HAP-1 (cell line): ENCODE data around the gene HSD17B8.

Experiments
- DNase-seq, 2 experiments: peaks; one replicate each; pipeline ENCODE4 v3.0.0-alpha.2; 2016 to 2020; ENCODE audit warnings: low spot score in 2 of 2
- H3K27me3 ChIP-seq: fragments of 250-450 bp; sonication (Bioruptor Pico); 2 replicates; pipeline ENCODE4 v1.5.1; 2020; ENCODE audit warnings: low read depth, mild to moderate bottlenecking, moderate library complexity
- H3K36me3 ChIP-seq: fragments of 250-450 bp; sonication (Bioruptor Pico); replicated peaks from 2 replicates; pipeline ENCODE4 v1.5.1; 2020; ENCODE audit warnings: mild to moderate bottlenecking
- H3K4me1 ChIP-seq: fragments of 250-450 bp; sonication (Bioruptor Pico); 2 replicates; pipeline ENCODE4 v1.5.1; 2020; ENCODE audit warnings: mild to moderate bottlenecking
- H3K4me3 ChIP-seq: fragments of 250-450 bp; sonication (Bioruptor Pico); 2 replicates; pipeline ENCODE4 v1.5.1; 2020; ENCODE audit warnings: mild to moderate bottlenecking, moderate library complexity
- H3K9me3 ChIP-seq: fragments of 250-450 bp; sonication (Bioruptor Pico); 2 replicates; pipeline ENCODE4 v1.5.1; 2020; ENCODE audit warnings: mild to moderate bottlenecking, moderate library complexity
- in situ Hi-C: fragments of 300-500 bp; cut with MboI; formaldehyde crosslinking; loops from 3 replicates; pipeline ENCODE4 v1.14.3; 2020; ENCODE audit warnings: low sequenced_read_pairs, inconsistent platforms, mixed read lengths

HSD17B8 gene

GRCh38 chr6:33167374-33168283 is 36.8 kb upstream of the HSD17B8 start:
- Histone ChIP-seq H3K36me3 (no peaks in the 10 kb centered on the region), H3K27me3 (no peaks in the 10 kb centered on the region), H3K9me3 (no peaks in the 10 kb centered on the region), H3K4me3 (no peak overlapping the region), H3K4me1 (no peaks in the 10 kb centered on the region)
- DNase-seq = no peak
- in situ Hi-C loops = no loop called here

GRCh38 chr6:33168284-33168601 is 36.2 kb upstream of the HSD17B8 start:
- Histone ChIP-seq H3K27me3 (no peaks in the 10 kb centered on the region), H3K4me3 (no peak overlapping the region), H3K4me1 (no peaks in the 10 kb centered on the region), H3K9me3 (no peaks in the 10 kb centered on the region), H3K36me3 (no peaks in the 10 kb centered on the region)
- in situ Hi-C loops = no loop called here
- no peak for DNase-seq

- H3K4me3 ChIP-seq = no peak overlapping the region
- H3K4me1 ChIP-seq = no peaks in the 10 kb centered on the region
- no peak for DNase-seq
- in situ Hi-C loops = no loop called here
- H3K27me3 ChIP-seq = no peaks in the 10 kb centered on the region
- H3K9me3 ChIP-seq = no peaks in the 10 kb centered on the region
- H3K36me3 ChIP-seq = no peaks in the 10 kb centered on the region
Observed at GRCh38 chr6:33168639-33169038, 35.8 kb upstream of the HSD17B8 start.

- in situ Hi-C loops = no loop called here
- H3K36me3 ChIP-seq = no peaks in the 10 kb centered on the region
- H3K9me3 ChIP-seq = no peaks in the 10 kb centered on the region
- no peak for DNase-seq
- H3K27me3 ChIP-seq = no peaks in the 10 kb centered on the region
- H3K4me3 ChIP-seq = no peak overlapping the region
- no peaks in the 10 kb centered on the region for H3K4me1 ChIP-seq
Observed at GRCh38 chr6:33169291-33170175, 34.9 kb upstream of the HSD17B8 start.

GRCh38 chr6:33170176-33171015 is 34.1 kb upstream of the HSD17B8 start:
- no peak overlapping the region for H3K4me3 ChIP-seq
- H3K27me3 ChIP-seq = no peaks in the 10 kb centered on the region
- DNase-seq = no peak
- in situ Hi-C loops = no loop called here
- no peaks in the 10 kb centered on the region for H3K36me3 ChIP-seq
- H3K9me3 ChIP-seq = no peaks in the 10 kb centered on the region
- H3K4me1 ChIP-seq = no peaks in the 10 kb centered on the region

GRCh38 chr6:33171016-33171879 is 33.2 kb upstream of the HSD17B8 start:
- no peak overlapping the region for H3K4me3 ChIP-seq
- no peaks in the 10 kb centered on the region for H3K9me3 ChIP-seq
- DNase-seq = no peak
- no peaks in the 10 kb centered on the region for H3K27me3 ChIP-seq
- no peaks in the 10 kb centered on the region for H3K4me1 ChIP-seq
- no peaks in the 10 kb centered on the region for H3K36me3 ChIP-seq
- in situ Hi-C loops = no loop called here

- H3K27me3 ChIP-seq = no peaks in the 10 kb centered on the region
- H3K4me1 ChIP-seq = no peaks in the 10 kb centered on the region
- no peaks in the 10 kb centered on the region for H3K9me3 ChIP-seq
- DNase-seq = no peak
- H3K4me3 ChIP-seq = no peak overlapping the region
- in situ Hi-C loops = no loop called here
- no peaks in the 10 kb centered on the region for H3K36me3 ChIP-seq
Observed at GRCh38 chr6:33171880-33172687, 32.4 kb upstream of the HSD17B8 start.

- Histone ChIP-seq H3K27me3 (no peaks in the 10 kb centered on the region), H3K4me3 (no peak overlapping the region), H3K9me3 (no peaks in the 10 kb centered on the region), H3K36me3 (no peaks in the 10 kb centered on the region), H3K4me1 (no peaks in the 10 kb centered on the region)
- in situ Hi-C loops = no loop called here
- DNase-seq = no peak
Observed at GRCh38 chr6:33172688-33173534, 31.5 kb upstream of the HSD17B8 start.

GRCh38 chr6:33173535-33174180 is 30.8 kb upstream of the HSD17B8 start:
- DNase-seq = no peak
- H3K4me1 ChIP-seq = no peaks in the 10 kb centered on the region
- in situ Hi-C loops = no loop called here

GRCh38 chr6:33174784-33175183 is 29.7 kb upstream of the HSD17B8 start:
- Histone ChIP-seq H3K9me3 (no peaks in the 10 kb centered on the region), H3K36me3 (no peaks in the 10 kb centered on the region), H3K4me3 (no peak overlapping the region), H3K27me3 (no peaks in the 10 kb centered on the region), H3K4me1 (no peaks in the 10 kb centered on the region)
- in situ Hi-C loops = no loop called here
- DNase-seq = no peak

More at GRCh38 chr6:33173535-33174180, 30.8 kb upstream of the HSD17B8 start:
- Histone ChIP-seq H3K36me3 (no peaks in the 10 kb centered on the region), H3K4me3 (no peak overlapping the region), H3K27me3 (no peaks in the 10 kb centered on the region), H3K9me3 (no peaks in the 10 kb centered on the region)

GRCh38 chr6:33175436-33176069 is 28.9 kb upstream of the HSD17B8 start:
- no peaks in the 10 kb centered on the region for H3K9me3 ChIP-seq
- H3K36me3 ChIP-seq = no peaks in the 10 kb centered on the region
- no peaks in the 10 kb centered on the region for H3K27me3 ChIP-seq
- no peak overlapping the region for H3K4me3 ChIP-seq
- H3K4me1 ChIP-seq = no peaks in the 10 kb centered on the region
- in situ Hi-C loops = no loop called here
- no peak for DNase-seq
